Esophagus squamous epithelium (tissue), 4 donors: ENCODE data around the gene IFT57.

Source experiments
- POLR2A ChIP-seq, 4 donors: fragments of 450-650 bp; IDR thresholded peaks; one replicate each; pipeline ENCODE4 v1.6.1; 2017; ENCODE audit warnings: antibody characterized with exemption in 4 of 4, mild to moderate bottlenecking in 4 of 4, moderate library complexity in 3 of 4
- TF ChIP-seq, protein P1 (sequence below), 6 experiments: fragments of 450-650 bp in 4 of 6; fragments of 200-600 bp in 2 of 6; sonication (generic) in 2 of 6; IDR thresholded peaks; one replicate each; pipeline ENCODE4 v1.5.1; 2016 to 2019; ENCODE audit warnings: antibody characterized with exemption in 6 of 6, mild to moderate bottlenecking in 4 of 6, moderate library complexity in 4 of 6

DNA sequence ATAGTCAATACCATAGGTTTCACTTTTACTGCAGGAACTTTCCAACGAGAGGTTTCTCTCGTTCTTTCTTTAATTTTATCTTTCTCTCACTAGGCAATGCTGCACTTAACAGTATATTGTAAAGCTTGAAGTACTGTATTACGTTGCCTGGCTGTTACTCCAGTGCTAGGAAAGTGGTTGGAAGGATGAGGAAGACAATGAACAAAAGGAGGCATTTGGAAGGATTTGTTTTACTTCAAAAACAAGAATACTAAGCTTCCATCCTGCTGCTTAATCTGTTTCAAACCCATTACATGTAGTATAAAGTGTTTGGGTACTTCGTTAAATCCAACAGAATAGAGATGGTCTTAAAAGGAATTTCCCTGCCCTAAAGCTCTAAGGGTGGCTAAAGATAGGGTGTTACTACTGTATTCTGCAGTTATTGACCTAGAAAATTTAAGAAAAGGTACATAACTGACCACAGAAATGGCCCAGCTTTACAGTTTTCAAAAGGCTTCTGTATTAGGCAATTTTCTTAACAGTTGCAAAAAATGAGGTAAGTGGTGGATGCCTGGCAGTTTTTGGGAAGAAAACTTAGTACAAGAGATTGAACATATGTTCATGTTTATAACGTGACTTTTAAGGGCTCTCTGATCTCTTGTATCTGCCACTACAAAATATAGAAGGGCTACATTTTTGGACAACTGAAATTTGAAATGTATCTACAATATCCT is 785 bp upstream of the IFT57 start:
- TF ChIP-seq, protein P1, sequence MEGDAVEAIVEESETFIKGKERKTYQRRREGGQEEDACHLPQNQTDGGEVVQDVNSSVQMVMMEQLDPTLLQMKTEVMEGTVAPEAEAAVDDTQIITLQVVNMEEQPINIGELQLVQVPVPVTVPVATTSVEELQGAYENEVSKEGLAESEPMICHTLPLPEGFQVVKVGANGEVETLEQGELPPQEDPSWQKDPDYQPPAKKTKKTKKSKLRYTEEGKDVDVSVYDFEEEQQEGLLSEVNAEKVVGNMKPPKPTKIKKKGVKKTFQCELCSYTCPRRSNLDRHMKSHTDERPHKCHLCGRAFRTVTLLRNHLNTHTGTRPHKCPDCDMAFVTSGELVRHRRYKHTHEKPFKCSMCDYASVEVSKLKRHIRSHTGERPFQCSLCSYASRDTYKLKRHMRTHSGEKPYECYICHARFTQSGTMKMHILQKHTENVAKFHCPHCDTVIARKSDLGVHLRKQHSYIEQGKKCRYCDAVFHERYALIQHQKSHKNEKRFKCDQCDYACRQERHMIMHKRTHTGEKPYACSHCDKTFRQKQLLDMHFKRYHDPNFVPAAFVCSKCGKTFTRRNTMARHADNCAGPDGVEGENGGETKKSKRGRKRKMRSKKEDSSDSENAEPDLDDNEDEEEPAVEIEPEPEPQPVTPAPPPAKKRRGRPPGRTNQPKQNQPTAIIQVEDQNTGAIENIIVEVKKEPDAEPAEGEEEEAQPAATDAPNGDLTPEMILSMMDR (IDR thresholded peaks at IDR 0.05) = no peak
- TF ChIP-seq POLR2A (IDR thresholded peaks at IDR 0.05) = no peak
